Gastrocnemius medialis (tissue), 4 donors: ENCODE results near the gene SUFU.

ENCODE experiments used
- POLR2A ChIP-seq, 2 donors: fragments of 450-650 bp; IDR thresholded peaks; one replicate each; pipeline ENCODE4 v1.6.1; 2017; ENCODE audit warnings: antibody characterized with exemption in 2 of 2, mild to moderate bottlenecking in 2 of 2, moderate library complexity in 2 of 2
- TF ChIP-seq, protein P1 (sequence below), 5 experiments: fragments of 450-650 bp in 3 of 5; fragments of 200-600 bp in 2 of 5; sonication (generic) in 2 of 5; IDR thresholded peaks in 4 of 5; conservative IDR thresholded peaks in 1 of 5; 1 replicate in 4 of 5; 2 replicates in 1 of 5; pipeline ENCODE4 v1.5.1; 2016 to 2019; ENCODE audit warnings: antibody characterized with exemption in 5 of 5, mild to moderate bottlenecking in 3 of 5, moderate library complexity in 3 of 5

DNA sequence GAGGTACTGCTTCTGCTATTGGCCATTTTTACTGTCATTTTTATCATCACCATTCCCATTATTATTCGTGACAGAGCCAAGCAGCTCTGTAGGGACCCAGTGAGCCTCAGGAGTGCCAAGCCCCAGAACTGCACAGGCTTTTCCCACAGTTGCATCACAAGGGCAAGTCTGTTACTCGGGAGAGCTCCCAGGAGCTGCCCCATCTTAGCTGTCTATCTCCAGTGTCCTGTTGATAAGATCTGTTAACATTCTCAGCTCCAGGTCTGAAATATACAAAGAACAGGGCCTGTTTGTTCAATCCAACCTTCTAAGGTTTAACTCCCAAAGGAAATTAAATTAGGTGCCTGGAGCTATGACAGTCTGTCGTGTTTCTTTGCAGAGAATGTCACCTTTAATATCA lies 120.3 kb downstream of the SUFU start:
- TF ChIP-seq, protein P1, sequence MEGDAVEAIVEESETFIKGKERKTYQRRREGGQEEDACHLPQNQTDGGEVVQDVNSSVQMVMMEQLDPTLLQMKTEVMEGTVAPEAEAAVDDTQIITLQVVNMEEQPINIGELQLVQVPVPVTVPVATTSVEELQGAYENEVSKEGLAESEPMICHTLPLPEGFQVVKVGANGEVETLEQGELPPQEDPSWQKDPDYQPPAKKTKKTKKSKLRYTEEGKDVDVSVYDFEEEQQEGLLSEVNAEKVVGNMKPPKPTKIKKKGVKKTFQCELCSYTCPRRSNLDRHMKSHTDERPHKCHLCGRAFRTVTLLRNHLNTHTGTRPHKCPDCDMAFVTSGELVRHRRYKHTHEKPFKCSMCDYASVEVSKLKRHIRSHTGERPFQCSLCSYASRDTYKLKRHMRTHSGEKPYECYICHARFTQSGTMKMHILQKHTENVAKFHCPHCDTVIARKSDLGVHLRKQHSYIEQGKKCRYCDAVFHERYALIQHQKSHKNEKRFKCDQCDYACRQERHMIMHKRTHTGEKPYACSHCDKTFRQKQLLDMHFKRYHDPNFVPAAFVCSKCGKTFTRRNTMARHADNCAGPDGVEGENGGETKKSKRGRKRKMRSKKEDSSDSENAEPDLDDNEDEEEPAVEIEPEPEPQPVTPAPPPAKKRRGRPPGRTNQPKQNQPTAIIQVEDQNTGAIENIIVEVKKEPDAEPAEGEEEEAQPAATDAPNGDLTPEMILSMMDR (IDR thresholded peaks at IDR 0.05 in 4 of 5, conservative IDR thresholded peaks at IDR 0.05 in 1 of 5) = no peak
- no peak for TF ChIP-seq POLR2A (IDR thresholded peaks at IDR 0.05)
